PC-3 (cell line): Measurements from ENCODE around the gene FAM168A. TPM values are rescaled to one million over a fixed set of nuclear protein-coding genes. Genes with fewer than 3 reads are reported as not detected.

Experiments
- ATAC-seq: fragments of 200-7000 bp; cut with Tn5 transposase; 2 replicates; pipeline ENCODE4 v1.9.1; 2020; ENCODE audit warnings: mild to moderate bottlenecking, moderate library complexity
- BruUV-seq: library from RNA; stranded (reverse); fragments of 400-500 nt; replicated peaks from 2 replicates; lab custom pipeline; 2021; lab: Mats Ljungman, UMichigan
- CTCF ChIA-PET: fragments of 300-600 bp; sonication (Branson Sonifier 250); formaldehyde crosslinking; loops from one replicate; lab custom pipeline; 2022; ENCODE audit warnings: antibody characterized with exemption; lab: Charles Lee
- POLR2A ChIA-PET: fragments of 300-600 bp; sonication (Branson Sonifier 250); formaldehyde crosslinking; loops from one replicate; lab custom pipeline; 2022; ENCODE audit warnings: antibody characterized with exemption; ENCODE audit not compliant: unreplicated experiment; lab: Charles Lee
- DNase-seq: peaks from one replicate; pipeline ENCODE4 v3.0.0-alpha.2; 2015
- H2AFZ ChIP-seq: fragments of 300-600 bp; sonication (generic); 2 replicates; pipeline ENCODE4 v1.6.0; 2016; ENCODE audit warnings: antibody characterized with exemption, low read length
- H3F3A ChIP-seq: fragments of 300-600 bp; sonication (generic); one replicate; pipeline ENCODE4 v1.6.0; 2017; ENCODE audit warnings: antibody characterized with exemption, low read length, control low read depth, mild to moderate bottlenecking; ENCODE audit not compliant: unreplicated experiment
- H3K27ac ChIP-seq: fragments of 300-600 bp; sonication (generic); 2 replicates; pipeline ENCODE4 v1.5.1; 2016; ENCODE audit warnings: mild to moderate bottlenecking, low read length
- H3K27me3 ChIP-seq: fragments of 300-600 bp; sonication (generic); 2 replicates; pipeline ENCODE4 v1.6.1; 2016; ENCODE audit warnings: low read length, mixed read lengths
- H3K36me3 ChIP-seq: fragments of 300-600 bp; sonication (generic); 2 replicates; pipeline ENCODE4 v1.6.1; 2016; ENCODE audit warnings: low read depth, mixed run types, low read length, mixed read lengths
- H3K4me1 ChIP-seq: fragments of 300-600 bp; sonication (generic); 2 replicates; pipeline ENCODE4 v1.5.1; 2016; ENCODE audit warnings: low read length; ENCODE audit not compliant: insufficient read depth
- H3K4me2 ChIP-seq: fragments of 300-600 bp; sonication (generic); 2 replicates; pipeline ENCODE4 v1.6.0; 2016; ENCODE audit warnings: low read length
- H3K4me3 ChIP-seq: fragments of 300-600 bp; sonication (generic); 2 replicates; pipeline ENCODE4 v1.5.1; 2016; ENCODE audit warnings: mild to moderate bottlenecking, low read length, mixed read lengths
- H3K79me2 ChIP-seq: fragments of 300-600 bp; sonication (generic); 2 replicates; pipeline ENCODE4 v1.6.1; 2017; ENCODE audit warnings: low read length, mixed read lengths
- H3K9ac ChIP-seq: fragments of 300-600 bp; sonication (generic); 2 replicates; pipeline ENCODE4 v1.6.0; 2016; ENCODE audit warnings: mild to moderate bottlenecking, low read length
- H3K9me2 ChIP-seq: fragments of 300-600 bp; sonication (generic); replicated peaks from 2 replicates; pipeline ENCODE4 v1.6.1; 2016; ENCODE audit warnings: mixed run types, low read length, mixed read lengths
- H3K9me3 ChIP-seq: fragments of 300-600 bp; sonication (generic); 2 replicates; pipeline ENCODE4 v1.6.1; 2016; ENCODE audit warnings: low read length, mixed read lengths
- H4K20me1 ChIP-seq: fragments of 300-600 bp; sonication (generic); 2 replicates; pipeline ENCODE4 v1.6.1; 2016; ENCODE audit warnings: low read length, mixed read lengths
- CTCF ChIP-seq: fragments of 300-600 bp; sonication (generic); conservative IDR thresholded peaks from 2 replicates; pipeline ENCODE4 v1.5.1; 2017; ENCODE audit warnings: antibody characterized with exemption, low read depth, mild to moderate bottlenecking, low read length
- EZH2 ChIP-seq: fragments of 300-600 bp; sonication (generic); IDR thresholded peaks from one replicate; pipeline ENCODE4 v1.6.1; 2017; ENCODE audit warnings: antibody characterized with exemption, mild to moderate bottlenecking, low read length; ENCODE audit not compliant: unreplicated experiment
- EZH2phosphoT487 ChIP-seq: fragments of 300-600 bp; sonication (generic); IDR thresholded peaks from 2 replicates; pipeline ENCODE4 v1.6.1; 2018; ENCODE audit warnings: mild to moderate bottlenecking, antibody characterized with exemption, low read length, borderline replicate concordance
- intact Hi-C: fragments of 100-400 bp; cut with micrococcal nuclease; formaldehyde crosslinking; loops from 2 replicates; pipeline ENCODE4 v1.9.0; 2023
- total RNA-seq: library from RNA; depleted of rRNA; stranded (reverse); fragments of >200 nt; gene quantifications from 2 replicates; pipeline ENCODE4 v1.2.3, GENCODE V29; 2014

FAM168A gene
- total RNA-seq, 1 experiment from 2014 or later = 24.5 TPM

DNA sequence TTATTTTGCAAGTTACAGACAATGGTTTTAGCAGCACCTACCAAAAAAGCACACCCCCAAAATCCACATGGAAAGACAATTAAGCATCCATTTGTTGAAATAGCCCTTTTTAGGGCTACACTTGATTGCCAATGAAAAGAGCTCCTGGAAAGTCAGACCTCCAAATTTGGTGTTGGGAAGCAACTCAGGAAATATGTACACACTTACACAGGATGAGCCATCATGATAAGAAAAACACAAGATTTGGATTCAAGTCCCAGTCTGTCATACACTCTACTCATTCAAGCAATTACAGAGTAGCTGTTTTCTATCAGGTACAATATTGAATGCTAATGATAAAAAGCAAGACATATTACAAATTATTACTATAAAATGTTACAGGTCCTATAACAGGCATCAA is 31.5 kb downstream of the FAM168A start:
- Histone ChIP-seq H3K9me2 (no peaks in the 10 kb centered on the region), H3K36me3 (0 out of 2 replicates have a peak, but pooled peaks cover 7% of the 10 kb centered on the region), H3K27ac (no peak overlapping the region), H4K20me1 (peaks cover 3% of the 10 kb centered on the region; the same call in 1 of the 2 replicates), H3K27me3 (no peaks in the 10 kb centered on the region), H3F3A (peaks cover 7% of the 10 kb centered on the region), H2AFZ (no peak overlapping the region), H3K4me3 (no peak overlapping the region), H3K4me1 (peaks cover 12% of the 10 kb centered on the region), H3K9ac (no peak overlapping the region), H3K9me3 (no peaks in the 10 kb centered on the region), H3K79me2 (no peaks in the 10 kb centered on the region), H3K4me2 (no peak overlapping the region)
- BruUV-seq = no TSS peak
- ChIA-PET POLR2A (interaction anchor here (0.5 kb wide), 1 partner anchor 244 kb away, joined by 18 read pairs; no protein-coding TSS in a partner anchor), CTCF (no interaction called here)
- TF ChIP-seq EZH2phosphoT487 (no peak), CTCF (no peak), EZH2 (no peak)
- intact Hi-C loops = no loop called here
- no peak for DNase-seq
- ATAC-seq = no peak

DNA sequence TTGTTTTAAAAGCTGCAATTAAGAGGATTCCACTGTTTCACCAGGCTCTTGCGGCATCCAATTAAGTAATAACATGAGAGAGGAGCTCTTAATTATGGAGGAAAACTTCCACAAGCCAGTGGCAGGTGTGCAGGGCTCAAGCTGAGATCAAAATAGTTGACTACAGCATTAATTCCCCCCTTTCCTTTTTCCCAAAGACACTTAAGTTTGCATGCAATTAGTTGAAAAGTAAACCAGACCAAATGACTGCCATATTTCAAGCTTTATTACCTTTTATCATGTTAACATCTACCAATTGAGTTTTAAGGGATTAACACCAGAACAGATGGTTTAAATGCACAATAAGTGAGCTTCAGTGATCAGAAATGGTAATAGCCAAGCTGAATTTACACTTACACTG is 32.1 kb downstream of the FAM168A start:
- ChIA-PET CTCF (no interaction called here), POLR2A (interaction anchor here (0.5 kb wide), 1 partner anchor 244 kb away, joined by 18 read pairs; no protein-coding TSS in a partner anchor)
- no peaks in the 10 kb centered on the region for H3K9me2 ChIP-seq
- H3K27me3 ChIP-seq = no peaks in the 10 kb centered on the region
- DNase-seq (no peak), ATAC-seq (no peak)
- H4K20me1 ChIP-seq = peaks cover 1% of the 10 kb centered on the region; the same call in 1 of the 2 replicates
- TF ChIP-seq EZH2 = no peak
- BruUV-seq = no TSS peak
- H3K79me2 ChIP-seq = no peaks in the 10 kb centered on the region
- intact Hi-C loops = no loop called here
- H3F3A ChIP-seq = peaks cover 6% of the 10 kb centered on the region
- no peak overlapping the region for H3K27ac ChIP-seq
- H3K4me3 ChIP-seq = no peak overlapping the region
- H3K4me1 ChIP-seq = peaks cover 10% of the 10 kb centered on the region
- no peak overlapping the region for H2AFZ ChIP-seq
- no peak overlapping the region for H3K9ac ChIP-seq
- H3K36me3 ChIP-seq = 0 out of 2 replicates have a peak, but pooled peaks cover 7% of the 10 kb centered on the region
- no peak overlapping the region for H3K4me2 ChIP-seq
- H3K9me3 ChIP-seq = no peaks in the 10 kb centered on the region

DNA sequence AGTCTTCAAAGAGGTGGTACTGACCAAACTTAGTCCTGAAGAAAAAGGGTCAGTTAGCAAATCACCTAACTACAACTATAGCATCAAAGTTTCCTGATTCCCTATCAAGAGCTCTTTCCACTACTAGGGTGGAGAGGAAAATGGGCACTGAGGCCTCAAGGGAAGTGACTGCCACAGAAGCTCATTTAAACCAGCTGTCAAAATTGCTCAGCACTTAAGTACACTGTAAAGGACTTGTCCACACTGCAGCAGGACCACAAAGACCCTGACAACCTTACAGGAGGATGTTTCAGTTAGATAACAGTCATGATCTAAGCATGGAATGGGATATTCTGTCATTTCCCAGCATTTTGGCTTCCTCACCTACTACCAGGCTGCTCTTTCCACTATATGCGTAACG is 33.0 kb downstream of the FAM168A start:
- POLR2A ChIA-PET = no interaction called here
- CTCF ChIA-PET = interaction anchor here (0.7 kb wide), 1 partner anchor 86 kb away, joined by 4 read pairs; no protein-coding TSS in a partner anchor

More for the DNA sequence above, 33.0 kb downstream of the FAM168A start:
- ATAC-seq (no peak), DNase-seq (no peak)
- Histone ChIP-seq H3K4me1 (peaks cover 2% of the 10 kb centered on the region), H3K27me3 (no peaks in the 10 kb centered on the region), H4K20me1 (no peaks in the 10 kb centered on the region), H3K4me3 (no peak overlapping the region), H3K79me2 (no peaks in the 10 kb centered on the region), H3K9me2 (no peaks in the 10 kb centered on the region), H3K36me3 (0 out of 2 replicates have a peak, but pooled peaks cover 7% of the 10 kb centered on the region), H3F3A (no peaks in the 10 kb centered on the region), H2AFZ (no peak overlapping the region), H3K9me3 (no peaks in the 10 kb centered on the region), H3K27ac (no peak overlapping the region), H3K4me2 (no peak overlapping the region), H3K9ac (no peak overlapping the region)
- no TSS peak for BruUV-seq
- intact Hi-C loops = no loop called here
- TF ChIP-seq EZH2 (no peak), CTCF (no peak), EZH2phosphoT487 (no peak)
